VCaP (cell line): ENCODE results near the gene CACNA1A.

Source experiments
- H3K27ac ChIP-seq: fragments of 450-650 bp; 2 replicates; pipeline ENCODE4 v1.5.1; 2017
- CTCF ChIP-seq: fragments of 450-650 bp; conservative IDR thresholded peaks from 2 replicates; pipeline ENCODE4 v1.5.1; 2017; ENCODE audit warnings: mild to moderate bottlenecking, moderate library complexity

Gene CACNA1A

GRCh38 chr19:13507053-13507611 is 853 bp upstream of the CACNA1A start:
- no peak for TF ChIP-seq CTCF
- H3K27ac ChIP-seq = no peak overlapping the region

- no peak for TF ChIP-seq CTCF
- no peak overlapping the region for H3K27ac ChIP-seq
These were observed 363 bp downstream of the CACNA1A start for GRCh38 chr19:13505761-13506470.

- H3K27ac ChIP-seq = no peak overlapping the region
- TF ChIP-seq CTCF = no peak
These were observed 1.0 kb downstream of the CACNA1A start for GRCh38 chr19:13505164-13505695.

- H3K27ac ChIP-seq = no peak overlapping the region
- no peak for TF ChIP-seq CTCF
These were observed 2.6 kb downstream of the CACNA1A start for GRCh38 chr19:13503570-13504235.

- no peak overlapping the region for H3K27ac ChIP-seq
- no peak for TF ChIP-seq CTCF
These were observed 4.0 kb downstream of the CACNA1A start for GRCh38 chr19:13502231-13502630.

- TF ChIP-seq CTCF = no peak
These were observed 6.6 kb downstream of the CACNA1A start for GRCh38 chr19:13499692-13500091.

GRCh38 chr19:13493516-13494310 is 12.6 kb downstream of the CACNA1A start:
- no peak for TF ChIP-seq CTCF
- H3K27ac ChIP-seq = no peak overlapping the region

More at GRCh38 chr19:13499692-13500091, 6.6 kb downstream of the CACNA1A start:
- no peak overlapping the region for H3K27ac ChIP-seq
